ENCODE data around the gene FAM228A. TPM values are rescaled to one million over a fixed set of nuclear protein-coding genes. Genes with fewer than 3 reads are reported as not detected.
"Not testable (repeated sequence)": the region's sequence is repeated elsewhere in the genome, so short reads cannot be mapped to it uniquely, and the experiment has no call there.

FAM228A gene
- total RNA-seq = not detected in 2 replicates

GRCh38 chr2:24174851-24175277 is at the start of gene FAM228A:
Gene FAM228A (plus strand): TSS chr2:24175053. CDS start chr2:24175481, 428 bp downstream.
- H3K27ac Mint-ChIP-seq = no peak within 1 kb of the TSS
- intact Hi-C loops (cut with micrococcal nuclease) = no loop called here
- H3K4me1 Mint-ChIP-seq = no peaks in the 10 kb centered on the region
- DNase-seq = peak; percentile 26
- no peaks in the 10 kb centered on the region for H3K36me3 Mint-ChIP-seq (ENCODE audit: low read depth)
- no peaks in the 10 kb centered on the region for H3K9me3 Mint-ChIP-seq
- H3K27me3 Mint-ChIP-seq = peaks cover 14% of the 10 kb centered on the region
- no peak within 1 kb of the TSS for H3K4me3 Mint-ChIP-seq

DNA sequence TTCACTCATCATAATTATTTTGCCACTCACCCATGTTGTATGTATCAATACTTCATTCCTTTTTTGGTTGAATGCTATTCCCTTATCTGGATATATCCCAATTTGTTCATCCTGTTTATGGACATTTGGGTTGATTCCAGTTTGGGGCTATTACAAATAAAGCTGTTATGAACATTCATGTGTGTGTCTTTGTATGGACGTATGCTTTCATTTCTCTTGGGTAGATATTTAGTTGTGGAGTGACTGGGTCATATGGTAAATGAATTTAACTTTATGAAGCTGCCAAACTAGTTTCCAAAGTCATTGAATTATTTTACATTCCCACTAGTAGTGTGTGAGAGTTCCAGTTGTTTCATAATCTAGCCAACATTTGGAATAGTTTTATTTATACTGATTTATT is 48.9 kb upstream of the FAM228A start:
- Mint-ChIP-seq H3K4me3 (no peak overlapping the region), H3K27me3 (peaks cover 2% of the 10 kb centered on the region), H3K9me3 (no peaks in the 10 kb centered on the region), H3K27ac (no peak overlapping the region), H3K36me3 (ENCODE audit: low read depth) (no peaks in the 10 kb centered on the region), H3K4me1 (peaks cover 18% of the 10 kb centered on the region)
- no peak for DNase-seq
- intact Hi-C loops (cut with micrococcal nuclease) = no loop called here

GRCh38 chr2:24132543-24132942 is 42.3 kb upstream of the FAM228A start:
- no peak overlapping the region for H3K4me3 Mint-ChIP-seq
- no peaks in the 10 kb centered on the region for H3K27me3 Mint-ChIP-seq
- DNase-seq = no peak
- intact Hi-C loops (cut with micrococcal nuclease) = no loop called here
- H3K9me3 Mint-ChIP-seq = peaks cover 8% of the 10 kb centered on the region
- no peak overlapping the region for H3K27ac Mint-ChIP-seq
- H3K36me3 Mint-ChIP-seq (ENCODE audit: low read depth) = peaks cover 4% of the 10 kb centered on the region
- H3K4me1 Mint-ChIP-seq = peaks cover 5% of the 10 kb centered on the region

DNA sequence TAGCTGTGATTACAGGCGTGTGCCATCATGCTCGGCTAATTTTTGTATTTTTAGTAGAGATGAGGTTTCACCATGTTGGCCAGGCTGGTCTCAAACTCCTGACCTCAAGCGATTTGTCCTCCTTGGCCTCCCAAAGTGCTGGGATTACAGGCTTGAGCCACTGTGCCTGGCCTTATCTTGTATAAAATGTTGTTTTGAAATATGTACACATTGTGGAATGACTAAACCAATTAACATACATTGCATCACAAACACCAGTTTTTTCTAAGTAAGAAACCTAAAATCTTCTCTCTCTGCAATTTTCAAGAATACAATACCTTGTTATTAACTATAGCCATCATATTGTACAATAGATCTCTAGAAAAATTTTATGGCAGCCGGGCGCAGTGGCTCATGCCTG is 34.5 kb upstream of the FAM228A start:
- H3K4me3 Mint-ChIP-seq; H3K4me1 Mint-ChIP-seq; H3K27ac Mint-ChIP-seq; H3K36me3 Mint-ChIP-seq (ENCODE audit: low read depth); intact Hi-C loops (cut with micrococcal nuclease); H3K27me3 Mint-ChIP-seq; H3K9me3 Mint-ChIP-seq; DNase-seq: not testable (repeated sequence)

GRCh38 chr2:24147364-24147763 is 27.5 kb upstream of the FAM228A start:
- no peaks in the 10 kb centered on the region for H3K27me3 Mint-ChIP-seq
- H3K27ac Mint-ChIP-seq = no peak overlapping the region
- peaks cover 20% of the 10 kb centered on the region for H3K9me3 Mint-ChIP-seq
- intact Hi-C loops (cut with micrococcal nuclease) = no loop called here
- no peaks in the 10 kb centered on the region for H3K4me1 Mint-ChIP-seq
- DNase-seq = no peak
- no peak overlapping the region for H3K4me3 Mint-ChIP-seq
- peaks cover 4% of the 10 kb centered on the region for H3K36me3 Mint-ChIP-seq (ENCODE audit: low read depth)

DNA sequence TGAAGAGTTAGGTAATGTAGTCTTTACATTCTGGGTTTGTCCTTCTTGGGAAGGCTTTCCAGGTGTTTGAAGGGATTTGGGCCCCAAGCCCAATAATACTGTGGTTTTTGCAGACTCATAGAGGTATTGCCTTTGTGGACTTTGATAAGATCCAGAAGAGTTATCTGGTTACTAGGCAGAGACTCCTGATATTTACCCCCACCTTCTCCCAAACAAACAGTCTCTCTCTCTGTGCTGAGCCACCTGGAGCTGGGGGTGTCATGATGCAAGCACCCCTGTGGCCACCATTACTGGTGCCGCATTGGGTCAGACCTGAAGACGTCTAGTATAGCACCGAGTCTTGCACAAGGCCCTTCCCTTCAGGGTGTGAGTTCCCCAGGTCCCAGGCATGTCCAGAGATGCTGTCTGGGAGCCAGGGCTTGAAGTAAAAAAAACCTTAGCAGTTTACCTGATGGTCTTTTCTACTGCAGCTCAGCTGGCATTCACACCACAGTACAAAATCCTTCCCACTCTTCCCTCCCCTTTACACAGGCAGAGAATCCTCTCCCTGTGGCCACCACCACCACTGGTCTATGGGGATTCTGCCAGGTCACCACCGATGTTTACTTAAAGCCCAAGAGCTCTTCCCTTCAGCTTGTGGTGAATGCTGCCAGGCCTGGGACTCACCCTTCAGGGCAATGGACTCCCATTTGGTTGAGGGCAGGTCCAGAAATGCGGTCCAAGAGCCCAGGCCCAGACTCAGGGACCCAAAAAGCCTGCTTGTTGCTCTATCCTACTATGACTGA is 22.2 kb upstream of the FAM228A start:
- H3K27me3 Mint-ChIP-seq = no peaks in the 10 kb centered on the region
- intact Hi-C loops (cut with micrococcal nuclease) = no loop called here
- peak; percentile 40 for DNase-seq
- H3K4me3 Mint-ChIP-seq = no peak overlapping the region
- H3K9me3 Mint-ChIP-seq = peaks cover 15% of the 10 kb centered on the region
- no peaks in the 10 kb centered on the region for H3K36me3 Mint-ChIP-seq (ENCODE audit: low read depth)
- no peak overlapping the region for H3K27ac Mint-ChIP-seq
- H3K4me1 Mint-ChIP-seq = no peaks in the 10 kb centered on the region

DNA sequence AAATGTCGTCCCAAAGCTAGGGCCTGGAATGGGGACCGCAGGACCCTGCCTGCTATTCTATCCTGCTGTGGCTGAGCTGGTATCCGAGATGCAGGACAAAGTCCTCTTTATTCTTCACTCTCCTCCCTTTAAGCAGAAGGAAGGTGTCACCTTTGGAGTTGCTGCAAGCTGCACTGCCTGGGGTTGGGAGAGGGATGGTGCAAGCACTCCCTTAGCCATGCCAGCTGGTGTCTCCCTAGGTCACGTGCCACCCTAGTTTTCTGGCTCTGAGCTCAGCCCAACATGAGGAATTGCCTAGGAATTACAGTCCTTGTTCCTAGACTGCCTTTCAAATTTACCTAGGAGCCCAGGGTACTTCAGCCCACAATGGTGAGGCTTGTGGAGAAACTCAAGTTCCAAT is 21.4 kb upstream of the FAM228A start:
- Mint-ChIP-seq H3K4me1 (no peaks in the 10 kb centered on the region), H3K9me3 (peaks cover 7% of the 10 kb centered on the region), H3K27me3 (no peaks in the 10 kb centered on the region), H3K4me3 (no peak overlapping the region), H3K27ac (no peak overlapping the region), H3K36me3 (ENCODE audit: low read depth) (no peaks in the 10 kb centered on the region)
- intact Hi-C loops (cut with micrococcal nuclease) = no loop called here
- DNase-seq = no peak

- no peak for DNase-seq
- no peaks in the 10 kb centered on the region for H3K36me3 Mint-ChIP-seq (ENCODE audit: low read depth)
- no peak overlapping the region for H3K4me3 Mint-ChIP-seq
- intact Hi-C loops (cut with micrococcal nuclease) = no loop called here
- H3K27ac Mint-ChIP-seq = no peak overlapping the region
- no peaks in the 10 kb centered on the region for H3K27me3 Mint-ChIP-seq
- no peaks in the 10 kb centered on the region for H3K9me3 Mint-ChIP-seq
- no peaks in the 10 kb centered on the region for H3K4me1 Mint-ChIP-seq
These were observed 16.7 kb upstream of the FAM228A start for GRCh38 chr2:24158131-24158530.

DNA sequence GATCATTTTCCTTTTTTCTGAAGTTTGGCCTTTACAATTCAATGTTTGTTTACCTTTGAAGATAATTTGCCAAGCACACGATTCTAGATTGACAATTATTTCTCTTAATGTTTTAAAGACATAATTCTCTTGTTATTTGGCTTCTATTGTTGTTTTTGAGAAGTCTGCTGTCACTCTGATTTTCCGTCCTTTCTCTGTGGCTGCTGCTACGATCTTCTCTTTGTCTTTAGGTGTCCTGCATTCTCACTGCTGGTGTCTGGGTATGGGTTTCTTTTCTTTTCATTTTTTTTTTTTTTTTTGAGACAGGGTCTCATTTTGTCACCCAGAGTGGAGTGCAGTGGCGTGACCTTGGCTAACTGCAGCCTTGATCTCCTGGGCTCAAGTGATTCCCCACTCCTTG is 15.1 kb upstream of the FAM228A start:
- Mint-ChIP-seq H3K9me3 (no peaks in the 10 kb centered on the region), H3K27ac (no peak overlapping the region), H3K4me3 (no peak overlapping the region), H3K36me3 (ENCODE audit: low read depth) (no peaks in the 10 kb centered on the region), H3K27me3 (no peaks in the 10 kb centered on the region), H3K4me1 (no peaks in the 10 kb centered on the region)
- DNase-seq = no peak
- intact Hi-C loops (cut with micrococcal nuclease) = no loop called here

DNA sequence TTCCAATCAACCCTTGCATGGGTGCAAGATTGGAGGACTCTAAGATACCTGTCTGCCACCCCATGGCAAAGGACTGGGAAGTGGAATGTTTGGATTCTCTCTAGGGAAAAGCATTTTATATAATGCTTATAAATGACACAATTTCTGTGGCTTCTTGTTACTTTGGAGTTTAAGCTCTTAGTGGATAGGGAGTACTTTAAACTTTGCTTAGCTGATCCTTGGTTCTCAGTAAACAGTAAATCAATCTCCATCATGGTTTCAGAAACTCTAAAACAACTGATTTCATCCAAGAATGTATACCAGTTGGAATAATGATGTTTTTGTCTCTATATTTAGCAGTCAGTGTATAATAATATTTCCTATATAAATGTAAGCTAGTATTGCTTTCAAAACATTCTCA is 14.1 kb upstream of the FAM228A start:
- no peaks in the 10 kb centered on the region for H3K36me3 Mint-ChIP-seq (ENCODE audit: low read depth)
- no peak overlapping the region for H3K27ac Mint-ChIP-seq
- H3K4me3 Mint-ChIP-seq = no peak overlapping the region
- no peaks in the 10 kb centered on the region for H3K27me3 Mint-ChIP-seq
- intact Hi-C loops (cut with micrococcal nuclease) = no loop called here
- no peaks in the 10 kb centered on the region for H3K4me1 Mint-ChIP-seq
- DNase-seq = no peak
- no peaks in the 10 kb centered on the region for H3K9me3 Mint-ChIP-seq

- Mint-ChIP-seq H3K27ac (no peak overlapping the region), H3K36me3 (ENCODE audit: low read depth) (no peaks in the 10 kb centered on the region), H3K27me3 (no peaks in the 10 kb centered on the region), H3K4me1 (no peaks in the 10 kb centered on the region), H3K4me3 (no peak overlapping the region), H3K9me3 (no peaks in the 10 kb centered on the region)
- DNase-seq = no peak
- intact Hi-C loops (cut with micrococcal nuclease) = no loop called here
These were observed 12.4 kb upstream of the FAM228A start for GRCh38 chr2:24162494-24162893.

- Mint-ChIP-seq H3K4me3 (no peak overlapping the region), H3K27me3 (no peaks in the 10 kb centered on the region), H3K4me1 (no peaks in the 10 kb centered on the region), H3K36me3 (ENCODE audit: low read depth) (no peaks in the 10 kb centered on the region), H3K27ac (no peak overlapping the region), H3K9me3 (no peaks in the 10 kb centered on the region)
- DNase-seq = no peak
- intact Hi-C loops (cut with micrococcal nuclease) = no loop called here
These were observed 11.7 kb upstream of the FAM228A start for GRCh38 chr2:24163186-24163585.

- Mint-ChIP-seq H3K4me3 (no peak overlapping the region), H3K4me1 (no peaks in the 10 kb centered on the region), H3K27me3 (no peaks in the 10 kb centered on the region), H3K27ac (no peak overlapping the region), H3K9me3 (no peaks in the 10 kb centered on the region), H3K36me3 (ENCODE audit: low read depth) (no peaks in the 10 kb centered on the region)
- no peak for DNase-seq
- intact Hi-C loops (cut with micrococcal nuclease) = no loop called here
These were observed 11.3 kb upstream of the FAM228A start for GRCh38 chr2:24163601-24164000.

DNA sequence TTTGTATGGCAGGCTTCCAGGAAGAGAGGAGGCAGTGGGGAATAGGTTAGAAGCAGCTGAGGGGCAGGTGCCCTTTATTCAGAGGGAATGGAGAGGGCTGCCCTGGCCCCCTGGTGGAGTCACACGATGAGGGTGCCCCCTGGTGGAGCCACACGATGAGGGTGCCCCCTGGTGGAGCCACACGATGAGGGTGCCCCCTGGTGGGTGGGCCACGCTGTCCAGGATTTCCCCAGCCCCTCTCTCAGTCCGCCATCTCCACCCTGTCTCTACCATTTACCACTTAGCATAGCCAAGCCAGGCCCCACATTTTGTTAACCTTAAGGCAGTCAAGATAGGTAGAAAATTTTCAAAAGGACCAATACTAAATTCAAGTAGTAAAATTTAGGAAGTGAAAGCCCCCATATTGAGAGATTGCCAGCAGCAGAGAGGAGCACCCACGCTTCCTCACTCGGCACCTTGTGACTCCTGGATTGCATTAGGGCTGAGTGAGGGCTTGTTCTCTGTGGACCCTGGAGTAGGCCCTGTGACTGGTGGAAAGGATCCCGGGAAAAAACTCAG is 10.4 kb upstream of the FAM228A start:
- no peaks in the 10 kb centered on the region for H3K36me3 Mint-ChIP-seq (ENCODE audit: low read depth)
- H3K4me3 Mint-ChIP-seq = no peak overlapping the region
- DNase-seq = peak; percentile 79
- H3K27ac Mint-ChIP-seq = no peak overlapping the region
- H3K4me1 Mint-ChIP-seq = no peaks in the 10 kb centered on the region
- H3K9me3 Mint-ChIP-seq = no peaks in the 10 kb centered on the region
- no peaks in the 10 kb centered on the region for H3K27me3 Mint-ChIP-seq
- intact Hi-C loops (cut with micrococcal nuclease) = no loop called here

- H3K4me3 Mint-ChIP-seq = no peak overlapping the region
- H3K36me3 Mint-ChIP-seq (ENCODE audit: low read depth) = no peaks in the 10 kb centered on the region
- intact Hi-C loops (cut with micrococcal nuclease) = no loop called here
- peak; percentile 47 for DNase-seq
- peaks cover 7% of the 10 kb centered on the region for H3K27me3 Mint-ChIP-seq
- no peak overlapping the region for H3K27ac Mint-ChIP-seq
- H3K4me1 Mint-ChIP-seq = no peaks in the 10 kb centered on the region
- H3K9me3 Mint-ChIP-seq = no peaks in the 10 kb centered on the region
These were observed 5.8 kb upstream of the FAM228A start for GRCh38 chr2:24169023-24169422.
